HAP-1 (cell line): ENCODE data around the gene BLVRB.

Experiments
- DNase-seq, 2 experiments: peaks; one replicate each; pipeline ENCODE4 v3.0.0-alpha.2; 2016 to 2020; ENCODE audit warnings: low spot score in 2 of 2
- H3K27me3 ChIP-seq: fragments of 250-450 bp; sonication (Bioruptor Pico); 2 replicates; pipeline ENCODE4 v1.5.1; 2020; ENCODE audit warnings: low read depth, mild to moderate bottlenecking, moderate library complexity
- H3K36me3 ChIP-seq: fragments of 250-450 bp; sonication (Bioruptor Pico); replicated peaks from 2 replicates; pipeline ENCODE4 v1.5.1; 2020; ENCODE audit warnings: mild to moderate bottlenecking
- H3K4me1 ChIP-seq: fragments of 250-450 bp; sonication (Bioruptor Pico); 2 replicates; pipeline ENCODE4 v1.5.1; 2020; ENCODE audit warnings: mild to moderate bottlenecking
- H3K4me3 ChIP-seq: fragments of 250-450 bp; sonication (Bioruptor Pico); 2 replicates; pipeline ENCODE4 v1.5.1; 2020; ENCODE audit warnings: mild to moderate bottlenecking, moderate library complexity
- H3K9me3 ChIP-seq: fragments of 250-450 bp; sonication (Bioruptor Pico); 2 replicates; pipeline ENCODE4 v1.5.1; 2020; ENCODE audit warnings: mild to moderate bottlenecking, moderate library complexity
- in situ Hi-C: fragments of 300-500 bp; cut with MboI; formaldehyde crosslinking; loops from 3 replicates; pipeline ENCODE4 v1.14.3; 2020; ENCODE audit warnings: low sequenced_read_pairs, inconsistent platforms, mixed read lengths

Gene BLVRB

DNA sequence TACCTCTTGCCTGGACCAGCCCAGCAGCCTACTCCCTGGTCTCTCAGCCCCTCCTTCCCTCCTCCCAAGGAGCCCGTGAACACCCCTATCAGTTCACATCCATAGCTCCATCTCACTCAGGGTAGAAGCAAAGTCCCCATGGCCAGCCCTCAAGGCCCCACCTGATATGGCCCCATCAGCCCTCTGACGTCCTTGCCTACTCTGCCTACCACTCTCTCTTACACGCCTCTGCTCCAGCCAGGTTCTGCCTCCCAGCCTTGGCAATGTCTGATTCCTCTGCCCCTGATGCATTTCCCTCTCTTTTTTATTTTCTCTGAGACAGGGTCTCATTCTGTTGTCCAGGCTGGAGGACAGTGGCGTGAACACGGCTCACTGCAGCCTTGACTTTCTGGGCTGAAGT lies 13.5 kb downstream of the BLVRB start:
- no peak for DNase-seq
- in situ Hi-C loops = no loop called here
- Histone ChIP-seq H3K27me3 (no peaks in the 10 kb centered on the region), H3K4me3 (no peak overlapping the region), H3K9me3 (no peaks in the 10 kb centered on the region), H3K4me1 (no peaks in the 10 kb centered on the region), H3K36me3 (peaks cover 10% of the 10 kb centered on the region)

GRCh38 chr19:40450664-40451063 lies 14.9 kb downstream of the BLVRB start:
- in situ Hi-C loops = no loop called here
- Histone ChIP-seq H3K36me3 (peaks cover 10% of the 10 kb centered on the region), H3K27me3 (no peaks in the 10 kb centered on the region), H3K9me3 (no peaks in the 10 kb centered on the region), H3K4me3 (no peak overlapping the region), H3K4me1 (peaks cover 10% of the 10 kb centered on the region)
- DNase-seq = no peak

- Histone ChIP-seq H3K9me3 (no peaks in the 10 kb centered on the region), H3K36me3 (peaks cover 7% of the 10 kb centered on the region), H3K4me1 (peaks cover 19% of the 10 kb centered on the region), H3K27me3 (no peaks in the 10 kb centered on the region), H3K4me3 (no peak overlapping the region)
- no peak for DNase-seq
- in situ Hi-C loops = no loop called here
Measured at GRCh38 chr19:40449506-40449905, 16.0 kb downstream of the BLVRB start.

- no peaks in the 10 kb centered on the region for H3K9me3 ChIP-seq
- in situ Hi-C loops = no loop called here
- peaks cover 24% of the 10 kb centered on the region for H3K4me1 ChIP-seq
- H3K27me3 ChIP-seq = no peaks in the 10 kb centered on the region
- H3K4me3 ChIP-seq = no peak overlapping the region
- H3K36me3 ChIP-seq = peaks cover 26% of the 10 kb centered on the region
- DNase-seq = no peak
Measured at GRCh38 chr19:40446263-40446784, 19.2 kb downstream of the BLVRB start.

DNA sequence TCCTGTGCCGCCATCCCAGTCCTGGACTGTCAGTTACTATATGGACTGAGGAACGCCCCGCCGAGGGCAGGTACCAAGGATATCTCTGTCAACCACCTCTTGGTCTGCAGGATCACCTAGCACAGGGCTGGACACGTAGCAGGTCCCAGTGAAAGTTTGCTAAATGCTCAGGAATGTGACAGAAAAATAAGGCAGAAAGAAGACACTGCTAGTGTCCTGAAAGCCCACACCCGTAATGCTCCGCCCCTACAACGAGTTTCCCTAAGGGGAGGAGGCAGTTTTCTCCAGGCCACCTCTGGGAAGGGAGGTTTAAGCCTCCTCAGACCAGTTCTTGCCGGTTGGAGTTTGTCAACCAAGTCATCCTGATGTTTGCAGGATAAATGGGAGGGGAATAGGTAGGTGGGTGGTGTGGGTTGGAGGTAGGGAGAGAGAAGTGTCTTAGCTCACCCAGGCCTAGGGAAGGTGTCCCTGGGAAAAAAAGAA lies 19.7 kb downstream of the BLVRB start:
- H3K4me1 ChIP-seq = peaks cover 24% of the 10 kb centered on the region
- DNase-seq = peak; percentile 59 to 80
- in situ Hi-C loops = no loop called here
- H3K4me3 ChIP-seq = no peak overlapping the region
- no peaks in the 10 kb centered on the region for H3K9me3 ChIP-seq
- H3K27me3 ChIP-seq = no peaks in the 10 kb centered on the region
- H3K36me3 ChIP-seq = peaks cover 32% of the 10 kb centered on the region

DNA sequence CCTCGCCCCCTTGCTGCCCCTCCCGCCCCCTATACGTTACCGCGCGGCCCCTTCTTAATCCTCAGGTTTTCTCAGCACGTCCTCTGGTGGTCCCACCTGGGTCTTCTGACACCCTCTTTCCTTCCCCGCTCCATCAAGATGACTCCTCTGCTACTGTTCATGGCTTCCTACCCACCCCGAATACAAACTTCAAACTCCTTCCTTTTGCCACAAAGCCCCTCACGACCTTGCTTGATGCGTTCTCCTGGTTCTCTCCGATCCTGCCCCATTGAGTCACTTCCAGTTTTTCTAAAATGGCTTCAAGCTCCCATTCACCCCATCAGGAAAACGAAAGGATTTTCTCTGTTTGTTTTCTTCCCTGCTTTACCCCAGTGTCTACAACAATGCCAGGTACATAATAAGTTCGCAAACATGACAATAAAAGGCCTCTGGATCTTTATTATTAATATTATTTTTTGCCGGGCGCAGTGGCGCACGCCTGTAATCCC lies 20.7 kb downstream of the BLVRB start:
- in situ Hi-C loops = no loop called here

GRCh38 chr19:40444000-40444824 lies 21.3 kb downstream of the BLVRB start, which contains the start of gene SERTAD3:
Gene SERTAD3 (minus strand): TSS chr19:40444335. CDS start chr19:40442080, 2,255 bp downstream.
- peak; percentile 90 to 98 for DNase-seq
- in situ Hi-C loops = no loop called here
- Histone ChIP-seq H3K9me3 (no peaks in the 10 kb centered on the region), H3K27me3 (no peaks in the 10 kb centered on the region), H3K36me3 (peaks cover 26% of the 10 kb centered on the region), H3K4me1 (peaks cover 24% of the 10 kb centered on the region), H3K4me3 (peak within 1 kb of the TSS; percentile 88)

More for the DNA sequence above, 20.7 kb downstream of the BLVRB start:
- no peak for DNase-seq
- H3K4me1 ChIP-seq = peaks cover 24% of the 10 kb centered on the region
- H3K9me3 ChIP-seq = no peaks in the 10 kb centered on the region
- H3K36me3 ChIP-seq = peaks cover 32% of the 10 kb centered on the region
- H3K4me3 ChIP-seq = peak overlapping the region; percentile 88
- H3K27me3 ChIP-seq = no peaks in the 10 kb centered on the region

- DNase-seq = peak; percentile 100
- in situ Hi-C loops = no loop called here
- Histone ChIP-seq H3K4me1 (peaks cover 24% of the 10 kb centered on the region), H3K4me3 (peak overlapping the region; percentile 88), H3K27me3 (no peaks in the 10 kb centered on the region), H3K9me3 (no peaks in the 10 kb centered on the region), H3K36me3 (peaks cover 26% of the 10 kb centered on the region)
Measured at GRCh38 chr19:40443131-40443999, 22.2 kb downstream of the BLVRB start.

- Histone ChIP-seq H3K27me3 (no peaks in the 10 kb centered on the region), H3K9me3 (no peaks in the 10 kb centered on the region), H3K4me3 (peak overlapping the region; percentile 88), H3K36me3 (peaks cover 26% of the 10 kb centered on the region), H3K4me1 (peaks cover 24% of the 10 kb centered on the region)
- no peak for DNase-seq
- in situ Hi-C loops = no loop called here
Measured at GRCh38 chr19:40442328-40443130, 23.0 kb downstream of the BLVRB start.

DNA sequence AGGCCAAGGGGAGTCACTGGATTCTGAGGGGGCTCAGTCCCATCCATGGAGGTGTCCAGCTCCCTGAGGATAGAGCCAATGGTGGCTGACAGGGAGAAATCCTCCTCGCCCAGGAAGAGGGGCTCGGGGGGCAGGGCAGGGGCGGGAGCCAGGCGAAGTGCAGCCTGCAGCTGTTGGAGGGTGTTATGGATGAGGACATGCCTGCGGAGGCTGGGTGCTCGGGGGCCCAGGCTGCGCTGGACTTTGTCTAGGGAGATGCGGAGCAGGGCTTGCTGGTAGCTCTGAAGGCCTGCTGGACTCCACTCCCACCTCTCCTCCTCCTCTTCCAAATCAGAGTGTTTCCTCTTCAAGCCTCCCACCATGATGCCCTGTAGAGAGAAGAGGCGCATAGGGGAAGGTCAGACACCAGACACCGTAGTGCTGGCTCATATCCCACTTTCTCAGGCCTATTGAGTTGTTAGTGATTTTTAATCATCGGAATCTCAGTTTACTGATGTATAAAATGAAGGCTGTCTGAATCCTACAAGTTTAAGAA lies 23.8 kb downstream of the BLVRB start:
- Histone ChIP-seq H3K36me3 (peaks cover 26% of the 10 kb centered on the region), H3K4me3 (no peak overlapping the region), H3K9me3 (no peaks in the 10 kb centered on the region), H3K4me1 (peaks cover 24% of the 10 kb centered on the region), H3K27me3 (no peaks in the 10 kb centered on the region)
- in situ Hi-C loops = no loop called here
- no peak for DNase-seq

DNA sequence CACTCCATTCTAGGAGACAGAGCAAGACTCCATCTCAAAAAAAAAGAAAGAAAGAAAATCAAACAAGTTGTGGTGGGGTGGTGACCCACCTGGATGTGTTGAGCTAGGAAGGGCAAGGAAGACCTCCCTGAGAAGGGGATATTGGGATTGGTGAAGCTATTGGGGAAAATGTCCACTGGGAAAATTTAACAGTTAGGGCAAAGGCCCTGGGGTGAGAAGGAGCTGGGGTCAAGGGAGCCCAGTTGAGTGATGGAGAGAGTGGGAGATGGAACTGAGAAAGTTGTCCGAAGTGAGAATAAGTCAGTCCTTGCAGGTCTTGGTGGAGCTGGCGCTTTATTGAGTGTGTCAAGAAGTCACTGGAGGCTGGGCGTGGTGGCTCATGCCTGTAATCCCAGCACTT lies 27.3 kb downstream of the BLVRB start:
- Histone ChIP-seq H3K4me1 (peaks cover 14% of the 10 kb centered on the region), H3K36me3 (peaks cover 19% of the 10 kb centered on the region), H3K27me3 (no peaks in the 10 kb centered on the region), H3K9me3 (no peaks in the 10 kb centered on the region; the same call in 1 of the 2 replicates), H3K4me3 (no peak overlapping the region)
- DNase-seq = no peak
- in situ Hi-C loops = no loop called here

DNA sequence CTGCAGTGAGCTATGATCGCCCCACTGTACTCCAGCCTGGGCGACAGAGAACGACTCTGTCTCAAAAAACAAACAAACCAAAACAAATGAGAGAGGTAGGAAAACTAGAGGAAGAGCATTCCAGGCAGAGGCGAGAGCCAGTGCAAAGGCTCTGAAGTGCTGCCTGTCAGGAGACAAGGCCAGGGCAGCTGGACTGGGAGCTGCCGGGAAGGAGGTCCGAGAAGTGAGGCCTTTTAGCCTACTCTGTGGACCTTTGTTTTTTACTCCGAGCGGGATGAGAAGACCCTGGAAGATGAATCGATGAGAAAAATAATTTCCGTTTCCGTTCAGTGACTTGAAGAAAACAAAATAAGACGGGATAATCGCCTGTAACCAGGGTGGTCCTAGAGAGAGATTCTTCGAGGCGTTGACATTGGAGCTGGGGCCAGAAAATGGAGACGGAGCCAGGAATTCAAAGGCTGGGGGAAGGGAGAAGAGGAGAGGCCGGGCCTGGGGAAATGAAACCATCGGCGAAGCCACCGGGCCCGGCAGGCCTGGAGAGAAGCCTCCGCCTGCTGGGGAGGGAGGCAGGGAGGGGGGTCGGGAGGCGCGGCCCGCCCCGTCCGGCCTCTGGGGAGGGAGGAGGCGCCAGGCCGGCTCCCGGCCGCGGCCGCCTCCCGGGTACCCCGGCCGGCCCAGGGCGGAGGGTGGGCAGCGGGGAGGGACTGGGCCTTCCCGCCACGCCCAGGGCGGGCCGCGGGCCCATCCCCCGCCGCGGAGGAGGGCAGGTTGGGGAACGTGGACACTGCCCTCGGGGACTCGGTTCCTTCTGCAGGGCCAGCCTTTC lies 31.9 kb downstream of the BLVRB start:
- Histone ChIP-seq H3K9me3 (no peaks in the 10 kb centered on the region; the same call in 1 of the 2 replicates), H3K4me3 (peak overlapping the region; percentile 17), H3K36me3 (no peaks in the 10 kb centered on the region), H3K4me1 (peaks cover 26% of the 10 kb centered on the region), H3K27me3 (no peaks in the 10 kb centered on the region)
- peak; percentile 88 to 90 for DNase-seq
- in situ Hi-C loops = no loop called here
